Epithelial cell of esophagus (primary cell): ENCODE data around the gene JPH3.

Source experiments
- DNase-seq: peaks from one replicate; pipeline ENCODE4 v3.0.0; 2010; ENCODE audit warnings: low read depth
- H3K4me3 ChIP-seq: 2 replicates; pipeline ENCODE4 v1.5.1; 2011; ENCODE audit warnings: mild to moderate bottlenecking, low read length, control low read depth
- CTCF ChIP-seq: IDR thresholded peaks from 2 replicates; pipeline ENCODE4 v1.5.1; 2011; ENCODE audit warnings: low read depth, mild to moderate bottlenecking, low read length, control low read depth, inconsistent platforms; ENCODE audit not compliant: insufficient read depth; ENCODE audit errors: missing control alignments

The JPH3 gene

GRCh38 chr16:87587636-87588035, 14.7 kb upstream of the JPH3 start:
- DNase-seq = no peak
- TF ChIP-seq CTCF = no peak
- no peak overlapping the region for H3K4me3 ChIP-seq

GRCh38 chr16:87592018-87592712, 10.1 kb upstream of the JPH3 start:
- no peak overlapping the region for H3K4me3 ChIP-seq
- no peak for DNase-seq
- no peak for TF ChIP-seq CTCF

- H3K4me3 ChIP-seq = no peak overlapping the region
- no peak for TF ChIP-seq CTCF
- no peak for DNase-seq
Measured at GRCh38 chr16:87593710-87594258, 8.5 kb upstream of the JPH3 start.

GRCh38 chr16:87595712-87596111, 6.6 kb upstream of the JPH3 start:
- no peak for TF ChIP-seq CTCF
- DNase-seq = no peak
- H3K4me3 ChIP-seq = no peak overlapping the region

- no peak overlapping the region for H3K4me3 ChIP-seq
- no peak for TF ChIP-seq CTCF
Measured at GRCh38 chr16:87597324-87597830, 4.9 kb upstream of the JPH3 start.

GRCh38 chr16:87598431-87598830, 3.9 kb upstream of the JPH3 start:
- no peak for TF ChIP-seq CTCF
- no peak for DNase-seq
- no peak overlapping the region for H3K4me3 ChIP-seq

More at GRCh38 chr16:87597324-87597830, 4.9 kb upstream of the JPH3 start:
- DNase-seq = no peak

- no peak overlapping the region for H3K4me3 ChIP-seq
- no peak for DNase-seq
- TF ChIP-seq CTCF = no peak
Measured at GRCh38 chr16:87600246-87600645, 2.1 kb upstream of the JPH3 start.
